HCT116 (cell line): Measurements from ENCODE around the gene MBTPS1. TPM values are rescaled to one million over a fixed set of nuclear protein-coding genes. Genes with fewer than 3 reads are reported as not detected.

Experiments
- ATAC-seq: fragments of 200-7000 bp; cut with Tn5 transposase; 2 replicates; pipeline ENCODE4 v1.9.1; 2020; ENCODE audit warnings: mild to moderate bottlenecking, moderate library complexity
- BruUV-seq: library from RNA; stranded (reverse); fragments of 400-500 nt; replicated peaks from 2 replicates; lab custom pipeline; 2021; lab: Mats Ljungman, UMichigan
- CTCF ChIA-PET: fragments of 300-600 bp; sonication (Branson Sonifier 250); formaldehyde crosslinking; loops from one replicate; lab custom pipeline; 2021; ENCODE audit warnings: antibody characterized with exemption; lab: Charles Lee
- POLR2A ChIA-PET: fragments of 300-600, 350-600 bp; sonication (Branson Sonifier 250); formaldehyde crosslinking; loops from one replicate; lab custom pipeline; 2021; ENCODE audit warnings: antibody characterized with exemption; lab: Charles Lee
- RAD21 ChIA-PET, 2 experiments: fragments of 300-600 bp; sonication (Branson Sonifier 250); formaldehyde crosslinking; loops; one replicate each; lab custom pipeline; 2023; ENCODE audit warnings: low total read pairs in 2 of 2; ENCODE audit not compliant: uncharacterized antibody in 2 of 2, unreplicated experiment in 2 of 2, low non-redundant PET in 1 of 2; lab: Charles Lee
- DNase-seq: peaks from one replicate; pipeline ENCODE4 v3.0.0-alpha.2; 2010; ENCODE audit warnings: low read depth, low spot score
- H2AFZ ChIP-seq: fragments of 200-600 bp; shearing (Covaris generic), sonication (generic); 2 replicates; pipeline ENCODE4 v1.6.1; 2017; ENCODE audit warnings: low read depth, mixed run types, mixed read lengths, antibody characterized with exemption, low read length; ENCODE audit not compliant: poor library complexity, severe bottlenecking
- H3K27ac ChIP-seq: 2 replicates; pipeline ENCODE4 v1.5.1; 2012; ENCODE audit warnings: low read depth, low read length
- H3K27me3 ChIP-seq: fragments of 200-600 bp; sonication (generic); 2 replicates; pipeline ENCODE4 v1.6.1; 2016; ENCODE audit warnings: mixed run types, low read length, mixed read lengths; ENCODE audit not compliant: insufficient read depth
- H3K36me3 ChIP-seq, 2 experiments: fragments of 200-500 bp in 1 of 2; fragments of 200-600 bp in 1 of 2; sonication (Bioruptor generic) in 1 of 2; sonication (generic) in 1 of 2; 2 replicates each; pipeline versions ENCODE4 v1.5.1 to v1.6.1; 2014 to 2016; ENCODE audit warnings: low read length in 2 of 2, inconsistent platforms in 1 of 2, mixed read lengths in 1 of 2, mixed run types in 1 of 2; ENCODE audit not compliant: insufficient read depth in 2 of 2, control insufficient read depth in 1 of 2
- H3K4me1 ChIP-seq, 2 experiments: fragments of 200-600 bp in 1 of 2; sonication (generic) in 1 of 2; 2 replicates each; pipeline versions ENCODE4 v1.5.1 to v1.6.1; 2012 to 2017; ENCODE audit warnings: low read length in 2 of 2, inconsistent platforms in 1 of 2, mild to moderate bottlenecking in 1 of 2, mixed read lengths in 1 of 2, mixed run types in 1 of 2, moderate library complexity in 1 of 2; ENCODE audit not compliant: insufficient read depth in 2 of 2, control insufficient read depth in 1 of 2
- H3K4me2 ChIP-seq: fragments of 200-600 bp; sonication (generic); 2 replicates; pipeline ENCODE4 v1.6.1; 2017; ENCODE audit warnings: mixed run types, low read length, mixed read lengths
- H3K4me3 ChIP-seq, 2 experiments: fragments of 200-600 bp in 1 of 2; sonication (generic) in 1 of 2; replicated peaks in 1 of 2; 2 replicates each; pipeline ENCODE4 v1.5.1; 2011 to 2016; ENCODE audit warnings: low read length in 2 of 2, control low read depth in 1 of 2, low read depth in 1 of 2, mild to moderate bottlenecking in 1 of 2, mixed read lengths in 1 of 2, mixed run types in 1 of 2
- H3K79me2 ChIP-seq: fragments of 200-600 bp; sonication (generic); 2 replicates; pipeline ENCODE4 v1.6.1; 2017; ENCODE audit warnings: mild to moderate bottlenecking, mixed run types, low read length, moderate library complexity, mixed read lengths; ENCODE audit not compliant: insufficient read depth
- H3K9ac ChIP-seq: fragments of 200-600 bp; sonication (generic); 2 replicates; pipeline ENCODE4 v1.6.1; 2016; ENCODE audit warnings: low read length, mixed read lengths
- H3K9me2 ChIP-seq: fragments of 200-600 bp; sonication (generic), shearing (Covaris generic); 2 replicates; pipeline ENCODE4 v1.6.1; 2017; ENCODE audit warnings: mixed run types, mild to moderate bottlenecking, moderate library complexity; ENCODE audit not compliant: insufficient read depth
- H3K9me3 ChIP-seq, 2 experiments: fragments of 200-500 bp in 1 of 2; fragments of 200-600 bp in 1 of 2; sonication (Bioruptor generic) in 1 of 2; sonication (generic) in 1 of 2; 2 replicates each; pipeline ENCODE4 v1.6.1; 2014 to 2017; ENCODE audit warnings: low read length in 2 of 2, mixed read lengths in 2 of 2, inconsistent platforms in 1 of 2, low read depth in 1 of 2, mild to moderate bottlenecking in 1 of 2, mixed run types in 1 of 2, moderate library complexity in 1 of 2; ENCODE audit not compliant: control insufficient read depth in 1 of 2, insufficient read depth in 1 of 2
- H4K20me1 ChIP-seq: fragments of 200-600 bp; sonication (generic), shearing (Covaris generic); 2 replicates; pipeline ENCODE4 v1.6.1; 2017; ENCODE audit warnings: mixed run types, mild to moderate bottlenecking, moderate library complexity; ENCODE audit not compliant: insufficient read depth
- CBX3 ChIP-seq: IDR thresholded peaks from 2 replicates; pipeline ENCODE4 v1.6.1; 2012; ENCODE audit warnings: low read depth
- CEBPB ChIP-seq: IDR thresholded peaks from 2 replicates; pipeline ENCODE4 v1.6.1; 2012; ENCODE audit warnings: low read depth
- EGR1 ChIP-seq: IDR thresholded peaks from 2 replicates; pipeline ENCODE4 v1.6.1; 2012; ENCODE audit warnings: low read depth
- ELF1 ChIP-seq: IDR thresholded peaks from 2 replicates; pipeline ENCODE4 v1.6.1; 2012; ENCODE audit warnings: low read depth, borderline replicate concordance
- EZH2 ChIP-seq: fragments of 200-600 bp; sonication (generic); IDR thresholded peaks from 2 replicates; pipeline ENCODE4 v1.6.1; 2017; ENCODE audit warnings: antibody characterized with exemption, mixed run types
- FOSL1 ChIP-seq: IDR thresholded peaks from 2 replicates; pipeline ENCODE4 v1.6.1; 2012; ENCODE audit warnings: low read depth
- JUND ChIP-seq: IDR thresholded peaks from 2 replicates; pipeline ENCODE4 v1.6.1; 2012
- POLR2A ChIP-seq: IDR thresholded peaks from 2 replicates; pipeline ENCODE4 v1.7.0; 2011; ENCODE audit warnings: borderline replicate concordance; ENCODE audit not compliant: insufficient read depth, insufficient read length; ENCODE audit errors: extremely low read depth
- POLR2AphosphoS5 ChIP-seq: IDR thresholded peaks from 2 replicates; pipeline ENCODE4 v1.6.1; 2011; ENCODE audit warnings: mild to moderate bottlenecking, low read depth, low read length, moderate library complexity
- RAD21 ChIP-seq: IDR thresholded peaks from 2 replicates; pipeline ENCODE4 v1.6.1; 2012; ENCODE audit warnings: low read depth, mild to moderate bottlenecking
- SIN3A ChIP-seq: IDR thresholded peaks from 2 replicates; pipeline ENCODE4 v1.6.1; 2012; ENCODE audit warnings: low read depth
- SP1 ChIP-seq: IDR thresholded peaks from 2 replicates; pipeline ENCODE4 v1.6.1; 2012; ENCODE audit warnings: low read depth
- SRF ChIP-seq: IDR thresholded peaks from 2 replicates; pipeline ENCODE4 v1.6.1; 2012; ENCODE audit warnings: low read depth
- TCF7L2 ChIP-seq: IDR thresholded peaks from 2 replicates; pipeline ENCODE4 v1.7.0; 2011; ENCODE audit warnings: borderline replicate concordance, inconsistent platforms; ENCODE audit not compliant: insufficient read depth, insufficient read length; ENCODE audit errors: extremely low read depth
- YY1 ChIP-seq: IDR thresholded peaks from 2 replicates; pipeline ENCODE4 v1.6.1; 2011; ENCODE audit warnings: low read length, low read depth, moderate library complexity, mild to moderate bottlenecking; ENCODE audit not compliant: insufficient replicate concordance; ENCODE audit errors: extremely low read depth
- ZFX ChIP-seq: fragments of 450-650 bp; IDR thresholded peaks from 2 replicates; pipeline ENCODE4 v1.6.1; 2017
- ZNF274 ChIP-seq: fragments of 200-500 bp; sonication (Bioruptor generic); IDR thresholded peaks from 2 replicates; pipeline ENCODE4 v1.6.1; 2014; ENCODE audit warnings: mild to moderate bottlenecking, low read depth, low read length, inconsistent platforms
- intact Hi-C: fragments of 100-400 bp; cut with micrococcal nuclease; formaldehyde crosslinking; loops from 2 replicates; pipeline ENCODE4 v1.10.0; 2022
- total RNA-seq: library from RNA; stranded (reverse); gene quantifications from one replicate; pipeline ENCODE4 v1.2.1, GENCODE V29; 2021; ENCODE audit not compliant: unreplicated experiment
- TF ChIP-seq, protein P1 (sequence below): IDR thresholded peaks from 2 replicates; pipeline ENCODE4 v1.6.1; 2011; ENCODE audit warnings: mild to moderate bottlenecking, low read length, moderate library complexity; ENCODE audit not compliant: insufficient replicate concordance; ENCODE audit errors: extremely low read depth
- TF ChIP-seq, protein P2 (sequence below): IDR thresholded peaks from 2 replicates; pipeline ENCODE4 v1.6.1; 2012; ENCODE audit warnings: low read depth
- TF ChIP-seq, protein P3 (sequence below): IDR thresholded peaks from 2 replicates; pipeline ENCODE4 v1.6.1; 2012

Gene MBTPS1
- total RNA-seq, 1 experiment from 2014 or later, result 111 TPM

DNA sequence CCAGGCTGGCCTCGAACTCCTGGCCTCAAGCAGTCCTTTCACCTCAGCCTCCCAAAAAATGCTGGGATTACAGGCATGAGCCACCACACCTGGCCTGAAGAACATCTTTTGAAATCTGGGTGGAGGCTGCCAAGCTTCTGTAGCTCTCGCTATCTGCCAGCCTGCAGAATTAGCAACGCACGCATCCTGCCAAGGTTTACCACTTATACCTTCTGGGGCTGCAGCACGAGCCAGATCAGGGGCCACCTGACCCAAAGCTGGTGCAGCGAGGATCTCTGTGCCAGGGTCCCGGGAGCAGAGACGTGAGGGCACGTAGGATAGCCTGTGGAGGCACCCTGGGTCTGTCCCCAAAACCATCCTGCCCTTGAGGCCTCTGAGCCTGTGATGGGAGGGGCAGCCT, 96.4 kb downstream of the MBTPS1 start:
- ChIA-PET POLR2A (no interaction called here), CTCF (no interaction called here), RAD21 (no interaction called here)
- BruUV-seq, result no TSS peak
- no peak overlapping the region for H3K9ac ChIP-seq
- DNase-seq (no peak), ATAC-seq (no peak)
- H3K27me3 ChIP-seq, result no peaks in the 10 kb centered on the region
- no peak overlapping the region for H2AFZ ChIP-seq
- H3K27ac ChIP-seq, result no peak overlapping the region
- H3K9me2 ChIP-seq, result no peaks in the 10 kb centered on the region
- H4K20me1 ChIP-seq, result no peaks in the 10 kb centered on the region
- H3K9me3 ChIP-seq, result peaks cover 15 to 17% of the 10 kb centered on the region in 2 experiments; a peak in 2 of 4 replicates
- no peak overlapping the region for H3K4me3 ChIP-seq
- H3K36me3 ChIP-seq, result no peaks in the 10 kb centered on the region
- H3K79me2 ChIP-seq, result no peaks in the 10 kb centered on the region
- TF ChIP-seq RAD21, result no peak
- TF ChIP-seq SRF, result no peak
- TF ChIP-seq EGR1, result no peak
- TF ChIP-seq POLR2A, result no peak
- no peak for TF ChIP-seq ELF1
- no peak for TF ChIP-seq CEBPB
- no peak for TF ChIP-seq FOSL1
- TF ChIP-seq TCF7L2, result no peak
- TF ChIP-seq ZNF274, result no peak
- TF ChIP-seq EZH2, result no peak
- TF ChIP-seq JUND, result no peak
- TF ChIP-seq, protein P1, sequence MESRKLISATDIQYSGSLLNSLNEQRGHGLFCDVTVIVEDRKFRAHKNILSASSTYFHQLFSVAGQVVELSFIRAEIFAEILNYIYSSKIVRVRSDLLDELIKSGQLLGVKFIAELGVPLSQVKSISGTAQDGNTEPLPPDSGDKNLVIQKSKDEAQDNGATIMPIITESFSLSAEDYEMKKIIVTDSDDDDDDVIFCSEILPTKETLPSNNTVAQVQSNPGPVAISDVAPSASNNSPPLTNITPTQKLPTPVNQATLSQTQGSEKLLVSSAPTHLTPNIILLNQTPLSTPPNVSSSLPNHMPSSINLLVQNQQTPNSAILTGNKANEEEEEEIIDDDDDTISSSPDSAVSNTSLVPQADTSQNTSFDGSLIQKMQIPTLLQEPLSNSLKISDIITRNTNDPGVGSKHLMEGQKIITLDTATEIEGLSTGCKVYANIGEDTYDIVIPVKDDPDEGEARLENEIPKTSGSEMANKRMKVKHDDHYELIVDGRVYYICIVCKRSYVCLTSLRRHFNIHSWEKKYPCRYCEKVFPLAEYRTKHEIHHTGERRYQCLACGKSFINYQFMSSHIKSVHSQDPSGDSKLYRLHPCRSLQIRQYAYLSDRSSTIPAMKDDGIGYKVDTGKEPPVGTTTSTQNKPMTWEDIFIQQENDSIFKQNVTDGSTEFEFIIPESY, result no peak
- TF ChIP-seq POLR2AphosphoS5, result no peak
- TF ChIP-seq SP1, result no peak
- TF ChIP-seq, protein P2, sequence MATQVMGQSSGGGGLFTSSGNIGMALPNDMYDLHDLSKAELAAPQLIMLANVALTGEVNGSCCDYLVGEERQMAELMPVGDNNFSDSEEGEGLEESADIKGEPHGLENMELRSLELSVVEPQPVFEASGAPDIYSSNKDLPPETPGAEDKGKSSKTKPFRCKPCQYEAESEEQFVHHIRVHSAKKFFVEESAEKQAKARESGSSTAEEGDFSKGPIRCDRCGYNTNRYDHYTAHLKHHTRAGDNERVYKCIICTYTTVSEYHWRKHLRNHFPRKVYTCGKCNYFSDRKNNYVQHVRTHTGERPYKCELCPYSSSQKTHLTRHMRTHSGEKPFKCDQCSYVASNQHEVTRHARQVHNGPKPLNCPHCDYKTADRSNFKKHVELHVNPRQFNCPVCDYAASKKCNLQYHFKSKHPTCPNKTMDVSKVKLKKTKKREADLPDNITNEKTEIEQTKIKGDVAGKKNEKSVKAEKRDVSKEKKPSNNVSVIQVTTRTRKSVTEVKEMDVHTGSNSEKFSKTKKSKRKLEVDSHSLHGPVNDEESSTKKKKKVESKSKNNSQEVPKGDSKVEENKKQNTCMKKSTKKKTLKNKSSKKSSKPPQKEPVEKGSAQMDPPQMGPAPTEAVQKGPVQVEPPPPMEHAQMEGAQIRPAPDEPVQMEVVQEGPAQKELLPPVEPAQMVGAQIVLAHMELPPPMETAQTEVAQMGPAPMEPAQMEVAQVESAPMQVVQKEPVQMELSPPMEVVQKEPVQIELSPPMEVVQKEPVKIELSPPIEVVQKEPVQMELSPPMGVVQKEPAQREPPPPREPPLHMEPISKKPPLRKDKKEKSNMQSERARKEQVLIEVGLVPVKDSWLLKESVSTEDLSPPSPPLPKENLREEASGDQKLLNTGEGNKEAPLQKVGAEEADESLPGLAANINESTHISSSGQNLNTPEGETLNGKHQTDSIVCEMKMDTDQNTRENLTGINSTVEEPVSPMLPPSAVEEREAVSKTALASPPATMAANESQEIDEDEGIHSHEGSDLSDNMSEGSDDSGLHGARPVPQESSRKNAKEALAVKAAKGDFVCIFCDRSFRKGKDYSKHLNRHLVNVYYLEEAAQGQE, result no peak
- no peak for TF ChIP-seq YY1
- TF ChIP-seq ZFX, result no peak
- TF ChIP-seq SIN3A, result no peak
- TF ChIP-seq, protein P3, sequence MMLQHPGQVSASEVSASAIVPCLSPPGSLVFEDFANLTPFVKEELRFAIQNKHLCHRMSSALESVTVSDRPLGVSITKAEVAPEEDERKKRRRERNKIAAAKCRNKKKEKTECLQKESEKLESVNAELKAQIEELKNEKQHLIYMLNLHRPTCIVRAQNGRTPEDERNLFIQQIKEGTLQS, result no peak
- no peak for TF ChIP-seq CBX3
- peaks cover 0 to 7% of the 10 kb centered on the region in 2 experiments; a peak in 1 of 4 replicates for H3K4me1 ChIP-seq
- H3K4me2 ChIP-seq, result no peak overlapping the region
- intact Hi-C loops, result no loop called here
